Cardiac septum (tissue), 1 donor: ENCODE measurements around the gene SMIM43. TPM values are rescaled to one million over a fixed set of nuclear protein-coding genes. Genes with fewer than 3 reads are reported as not detected.

ENCODE experiments used
- DNase-seq: peaks from one replicate; pipeline ENCODE4 v3.0.0-alpha.2; 2020; ENCODE audit warnings: low spot score
- intact Hi-C: fragments of 100-400 bp; cut with DNase I; formaldehyde crosslinking; loops from one replicate; pipeline ENCODE4 v1.14.0; 2022
- long read RNA-seq: library from polyadenylated mRNA; unstranded; transcript quantifications from one replicate; pipeline ENCODE4 v2.0.0, GENCODE V29; 2021
- total RNA-seq: library from RNA; stranded (reverse); fragmentation: NEBNext Ultra II Directional; extraction: Animal tissue kit (Norgen Biotek cat#: 25700); gene quantifications from one replicate; pipeline ENCODE4 v1.2.1, GENCODE V29; 2021
- donor health status: DM: no; HTN: no; CAD: no.

SMIM43 gene
- total RNA-seq = 0.27 TPM
- long read RNA-seq, partial matches to known transcripts = 0 of 2 reads
- long read RNA-seq, other reads (novel, unspliced or antisense) = 1 of 2 reads

DNA sequence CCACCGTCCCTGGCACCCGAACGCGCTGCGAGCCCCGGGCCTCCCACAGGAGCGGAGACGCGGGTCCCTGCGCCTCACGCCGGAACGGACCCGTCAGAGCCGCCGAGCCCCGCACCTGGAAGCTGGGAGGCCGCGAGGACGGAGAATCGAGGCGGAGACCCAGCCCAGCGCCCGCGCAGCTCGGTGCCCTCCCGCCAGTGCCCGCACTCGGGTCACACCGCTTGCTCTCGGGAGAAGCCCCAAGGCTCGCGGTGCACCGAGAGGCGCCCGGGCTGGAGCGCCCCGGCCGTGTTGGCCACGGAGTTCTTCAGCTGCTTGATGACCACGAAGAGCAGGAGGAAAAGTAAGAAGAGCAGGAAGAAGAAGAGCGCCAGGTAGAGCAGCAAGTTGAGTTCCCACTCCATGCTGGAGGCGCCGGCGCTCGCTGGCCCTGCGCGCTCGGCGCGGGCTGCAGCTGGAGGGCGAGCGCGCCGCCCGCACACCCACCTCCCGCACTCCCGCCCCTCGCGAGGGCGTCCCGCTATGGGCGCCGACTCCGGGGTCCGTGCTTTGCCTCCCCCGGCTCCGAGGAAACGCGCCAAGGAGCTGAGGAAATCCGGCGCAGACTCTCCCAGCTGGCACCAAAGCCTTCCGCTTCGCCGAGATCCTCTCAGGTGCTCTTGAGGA is at the start of gene SMIM43:
Gene SMIM43, minus strand, starts transcription at position 463 of the 666 bp plus-strand sequence. Its CDS starts 59 bp downstream, at position 404.
- DNase-seq = no peak
- intact Hi-C loops = no loop called here

GRCh38 chr4:121814756-121815155 is 49.8 kb upstream of the SMIM43 start:
- intact Hi-C loops = no loop called here
- DNase-seq = no peak

GRCh38 chr4:121811122-121811521 is 46.2 kb upstream of the SMIM43 start:
- intact Hi-C loops = no loop called here
- DNase-seq = no peak

DNA sequence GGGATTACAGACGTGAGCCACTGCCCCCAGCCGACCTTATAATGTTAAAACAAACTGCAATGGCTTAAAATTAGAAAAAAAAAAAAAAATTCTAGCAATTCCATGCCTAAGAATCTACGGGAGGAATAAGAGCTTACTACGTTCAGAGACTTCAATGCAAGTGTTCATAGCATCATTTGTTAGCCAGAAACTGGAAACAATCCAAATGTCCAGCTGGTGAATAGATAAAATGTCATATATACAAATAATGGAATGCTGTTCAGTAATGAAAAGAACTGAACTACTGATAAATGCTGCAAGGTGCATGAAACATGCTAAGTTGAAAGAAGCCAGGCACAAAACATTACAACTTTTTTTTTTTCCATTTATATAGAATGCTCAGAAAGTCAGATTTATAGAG is 41.4 kb upstream of the SMIM43 start:
- no peak for DNase-seq
- intact Hi-C loops = no loop called here

DNA sequence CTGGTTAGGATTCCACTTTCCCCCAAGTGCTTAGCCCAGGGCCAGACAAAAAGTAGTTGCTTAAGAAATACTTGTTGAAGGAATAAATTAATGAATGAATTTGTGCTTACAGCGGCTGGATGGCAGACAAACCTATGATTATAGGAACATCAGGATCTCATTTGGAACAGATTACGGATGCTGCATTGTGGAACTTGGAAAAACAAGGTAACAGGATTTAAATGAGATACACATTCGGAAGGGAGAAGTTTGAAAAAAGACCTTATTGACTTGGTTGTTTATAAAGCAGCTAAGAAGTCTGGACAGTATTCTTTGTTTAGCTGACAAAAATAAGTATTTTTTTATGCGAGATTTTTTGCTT is 36.7 kb upstream of the SMIM43 start:
- no peak for DNase-seq
- intact Hi-C loops = loop anchor here (1.0 to 5.0 kb wide), 2 partner anchors 22 to 104 kb away; partner anchors contain the start of genes ANXA5 and CCNA2

- intact Hi-C loops = loop anchor here (1.0 to 5.0 kb wide), 2 partner anchors 22 to 104 kb away; partner anchors contain the start of genes ANXA5 and CCNA2
- DNase-seq = peak; percentile 96
Observed at GRCh38 chr4:121800961-121801714, 36.2 kb upstream of the SMIM43 start, which contains the start of gene EXOSC9. Gene EXOSC9, plus strand, starts transcription at chr4:121801323. Its CDS starts 102 bp downstream, at chr4:121801425.

DNA sequence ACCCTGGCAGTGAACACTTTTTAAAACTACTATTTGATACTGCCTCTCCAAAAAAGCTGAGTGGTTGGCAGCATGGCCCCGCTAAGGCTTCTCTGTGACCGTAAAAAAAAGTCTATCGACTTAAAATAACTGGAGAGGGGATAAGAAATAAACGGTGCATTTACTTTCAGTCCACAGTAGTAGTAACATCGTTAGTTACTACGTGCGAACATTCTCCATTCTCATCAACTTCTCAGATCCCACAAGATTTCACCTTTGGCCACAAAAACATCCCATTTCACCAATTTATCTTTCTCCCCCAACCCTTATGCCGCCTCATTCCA is 35.6 kb upstream of the SMIM43 start:
- intact Hi-C loops = loop anchor here (5.0 kb wide), 1 partner anchor 103 kb away; the partner anchor contains the start of gene ANXA5
- no peak for DNase-seq

DNA sequence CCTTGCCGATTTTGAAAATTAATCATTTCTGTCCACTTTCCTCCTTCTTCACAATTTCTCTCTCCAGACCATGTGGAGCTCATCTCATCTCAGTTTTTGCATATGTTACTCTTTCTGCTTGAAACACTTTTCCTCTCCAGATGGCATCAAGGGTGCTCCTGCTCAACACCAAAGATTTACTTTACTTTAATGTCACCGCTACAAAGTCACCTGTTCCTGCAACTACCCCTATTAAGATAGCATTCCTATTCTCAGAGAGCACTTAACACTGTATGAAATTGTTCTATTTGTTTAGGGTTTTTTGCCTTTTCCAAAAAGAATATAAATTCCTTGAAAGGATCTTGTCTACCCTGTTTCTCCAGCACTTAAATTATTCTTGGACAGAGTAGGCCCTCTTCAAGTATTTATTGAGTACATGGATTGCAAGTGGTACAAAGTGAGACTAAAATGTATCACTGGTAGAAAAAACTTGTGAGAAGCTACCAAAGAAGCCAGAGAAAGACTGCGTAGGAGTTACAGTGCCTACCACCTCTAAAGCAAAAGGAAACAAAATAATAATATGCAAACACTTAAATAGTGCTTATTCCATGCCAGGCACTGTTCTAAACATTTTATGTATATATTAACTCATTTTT is 35.0 kb upstream of the SMIM43 start:
- DNase-seq = no peak
- intact Hi-C loops = loop anchor here (5.0 kb wide), 1 partner anchor 103 kb away; the partner anchor contains the start of gene ANXA5

DNA sequence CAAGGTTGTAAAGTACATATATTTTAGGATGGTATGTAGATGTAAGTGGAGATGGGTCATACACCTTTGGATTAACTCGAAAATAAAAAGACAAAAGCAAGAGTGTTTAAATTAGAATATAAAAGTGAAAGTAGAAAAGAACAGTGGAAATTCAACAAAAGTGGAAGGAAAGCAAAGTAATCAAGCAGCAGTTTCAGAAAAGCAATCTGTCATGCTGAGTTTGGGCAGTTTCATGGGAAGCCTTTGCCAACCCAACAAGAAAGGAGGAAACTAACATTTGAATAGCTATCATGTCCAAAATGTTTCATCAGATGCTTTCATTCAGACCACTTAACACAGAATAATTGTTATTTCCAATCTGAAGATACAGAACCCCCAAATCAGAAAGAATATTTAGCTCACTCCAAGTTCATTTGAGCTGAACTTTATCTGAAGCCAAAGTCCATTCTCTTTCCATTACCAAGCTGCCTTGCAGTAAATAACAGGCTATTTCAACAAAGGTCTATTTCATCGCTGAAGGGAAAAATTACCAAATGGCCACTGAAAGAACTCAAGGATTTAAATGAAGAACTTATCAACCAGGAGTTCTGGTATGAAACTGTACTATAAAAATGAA is 34.4 kb upstream of the SMIM43 start:
- intact Hi-C loops = no loop called here
- no peak for DNase-seq

GRCh38 chr4:121796283-121796682 is 31.3 kb upstream of the SMIM43 start:
- intact Hi-C loops = no loop called here

GRCh38 chr4:121794505-121795188 is 29.7 kb upstream of the SMIM43 start:
- intact Hi-C loops = no loop called here
- DNase-seq = no peak

More at GRCh38 chr4:121796283-121796682, 31.3 kb upstream of the SMIM43 start:
- no peak for DNase-seq

DNA sequence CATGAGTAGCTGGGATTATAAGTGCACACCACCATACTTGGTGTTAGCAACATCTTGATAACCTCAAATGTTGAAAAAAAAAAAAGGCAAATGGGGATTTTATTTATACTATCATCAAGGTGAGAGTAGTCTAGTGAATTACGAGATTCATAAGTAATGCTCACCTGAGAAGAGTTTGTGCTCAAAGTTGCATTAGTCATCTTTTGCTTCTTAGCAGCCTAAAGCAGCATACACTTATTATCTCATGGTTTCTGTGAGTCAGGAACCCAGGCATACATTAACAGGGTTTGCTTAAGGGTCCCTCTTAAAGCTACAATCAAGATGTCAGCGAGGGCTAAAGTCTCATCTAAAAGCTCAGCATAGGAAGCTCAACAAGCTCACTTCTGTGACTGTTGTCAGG is 28.0 kb upstream of the SMIM43 start:
- intact Hi-C loops = no loop called here
- no peak for DNase-seq

DNA sequence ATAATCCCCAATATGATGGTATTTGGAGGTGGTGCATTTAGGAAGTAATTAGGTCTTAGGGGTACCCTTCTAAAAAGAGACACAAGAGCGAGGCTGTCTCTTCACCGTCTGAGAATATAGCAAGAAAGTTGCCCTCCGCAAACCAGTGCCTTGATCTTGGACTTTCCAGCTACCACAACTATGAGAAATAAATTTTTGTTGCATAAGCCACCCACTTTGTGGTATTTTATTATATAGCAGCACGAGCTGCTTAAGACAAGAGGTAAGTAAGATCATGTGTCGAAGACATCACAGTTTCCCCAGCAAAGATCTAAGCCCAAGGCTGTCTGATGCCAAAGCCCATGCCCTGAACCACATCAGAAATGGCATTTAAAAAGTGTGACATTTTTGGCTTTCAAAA is 26.5 kb upstream of the SMIM43 start:
- no peak for DNase-seq
- intact Hi-C loops = no loop called here

DNA sequence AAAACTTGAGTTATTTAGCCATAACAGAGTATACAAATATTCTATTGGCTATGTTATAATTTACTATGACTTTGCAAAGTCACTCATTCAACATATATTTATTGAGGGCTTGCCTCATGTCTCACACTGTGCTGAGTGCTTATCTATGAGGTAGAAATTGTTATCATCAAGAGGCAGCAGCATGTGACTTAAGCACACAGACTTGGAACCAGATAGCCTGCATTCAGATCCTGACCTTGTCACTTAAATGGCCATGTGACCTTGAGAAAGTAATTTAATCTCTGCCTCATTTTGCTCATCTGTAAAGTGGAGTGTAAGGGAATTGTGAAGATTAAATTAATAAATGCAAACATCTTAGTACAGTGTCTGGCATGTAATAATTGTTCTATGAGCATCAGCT is 26.0 kb upstream of the SMIM43 start:
- no peak for DNase-seq
- intact Hi-C loops = no loop called here

GRCh38 chr4:121789960-121790829 is 25.2 kb upstream of the SMIM43 start:
- intact Hi-C loops = no loop called here
- no peak for DNase-seq

- intact Hi-C loops = no loop called here
- no peak for DNase-seq
Observed at GRCh38 chr4:121789455-121789854, 24.5 kb upstream of the SMIM43 start.

- DNase-seq = no peak
- intact Hi-C loops = no loop called here
Observed at GRCh38 chr4:121788896-121789295, 23.9 kb upstream of the SMIM43 start.

- no peak for DNase-seq
- intact Hi-C loops = no loop called here
Observed at GRCh38 chr4:121786221-121786620, 21.3 kb upstream of the SMIM43 start.
